HCT116 (cell line): Measurements from ENCODE around the gene HECW1. TPM values are rescaled to one million over a fixed set of nuclear protein-coding genes. Genes with fewer than 3 reads are reported as not detected.

Experiments
- ATAC-seq: fragments of 200-7000 bp; cut with Tn5 transposase; 2 replicates; pipeline ENCODE4 v1.9.1; 2020; ENCODE audit warnings: mild to moderate bottlenecking, moderate library complexity
- BruUV-seq: library from RNA; stranded (reverse); fragments of 400-500 nt; replicated peaks from 2 replicates; lab custom pipeline; 2021; lab: Mats Ljungman, UMichigan
- CTCF ChIA-PET: fragments of 300-600 bp; sonication (Branson Sonifier 250); formaldehyde crosslinking; loops from one replicate; lab custom pipeline; 2021; ENCODE audit warnings: antibody characterized with exemption; lab: Charles Lee
- POLR2A ChIA-PET: fragments of 300-600, 350-600 bp; sonication (Branson Sonifier 250); formaldehyde crosslinking; loops from one replicate; lab custom pipeline; 2021; ENCODE audit warnings: antibody characterized with exemption; lab: Charles Lee
- RAD21 ChIA-PET, 2 experiments: fragments of 300-600 bp; sonication (Branson Sonifier 250); formaldehyde crosslinking; loops; one replicate each; lab custom pipeline; 2023; ENCODE audit warnings: low total read pairs in 2 of 2; ENCODE audit not compliant: uncharacterized antibody in 2 of 2, unreplicated experiment in 2 of 2, low non-redundant PET in 1 of 2; lab: Charles Lee
- DNase-seq: peaks from one replicate; pipeline ENCODE4 v3.0.0-alpha.2; 2010; ENCODE audit warnings: low read depth, low spot score
- H2AFZ ChIP-seq: fragments of 200-600 bp; shearing (Covaris generic), sonication (generic); 2 replicates; pipeline ENCODE4 v1.6.1; 2017; ENCODE audit warnings: low read depth, mixed run types, mixed read lengths, antibody characterized with exemption, low read length; ENCODE audit not compliant: poor library complexity, severe bottlenecking
- H3K27ac ChIP-seq: 2 replicates; pipeline ENCODE4 v1.5.1; 2012; ENCODE audit warnings: low read depth, low read length
- H3K27me3 ChIP-seq: fragments of 200-600 bp; sonication (generic); 2 replicates; pipeline ENCODE4 v1.6.1; 2016; ENCODE audit warnings: mixed run types, low read length, mixed read lengths; ENCODE audit not compliant: insufficient read depth
- H3K36me3 ChIP-seq, 2 experiments: fragments of 200-500 bp in 1 of 2; fragments of 200-600 bp in 1 of 2; sonication (Bioruptor generic) in 1 of 2; sonication (generic) in 1 of 2; 2 replicates each; pipeline versions ENCODE4 v1.5.1 to v1.6.1; 2014 to 2016; ENCODE audit warnings: low read length in 2 of 2, inconsistent platforms in 1 of 2, mixed read lengths in 1 of 2, mixed run types in 1 of 2; ENCODE audit not compliant: insufficient read depth in 2 of 2, control insufficient read depth in 1 of 2
- H3K4me1 ChIP-seq, 2 experiments: fragments of 200-600 bp in 1 of 2; sonication (generic) in 1 of 2; 2 replicates each; pipeline versions ENCODE4 v1.5.1 to v1.6.1; 2012 to 2017; ENCODE audit warnings: low read length in 2 of 2, inconsistent platforms in 1 of 2, mild to moderate bottlenecking in 1 of 2, mixed read lengths in 1 of 2, mixed run types in 1 of 2, moderate library complexity in 1 of 2; ENCODE audit not compliant: insufficient read depth in 2 of 2, control insufficient read depth in 1 of 2
- H3K4me2 ChIP-seq: fragments of 200-600 bp; sonication (generic); 2 replicates; pipeline ENCODE4 v1.6.1; 2017; ENCODE audit warnings: mixed run types, low read length, mixed read lengths
- H3K4me3 ChIP-seq, 2 experiments: fragments of 200-600 bp in 1 of 2; sonication (generic) in 1 of 2; replicated peaks in 1 of 2; 2 replicates each; pipeline ENCODE4 v1.5.1; 2011 to 2016; ENCODE audit warnings: low read length in 2 of 2, control low read depth in 1 of 2, low read depth in 1 of 2, mild to moderate bottlenecking in 1 of 2, mixed read lengths in 1 of 2, mixed run types in 1 of 2
- H3K79me2 ChIP-seq: fragments of 200-600 bp; sonication (generic); 2 replicates; pipeline ENCODE4 v1.6.1; 2017; ENCODE audit warnings: mild to moderate bottlenecking, mixed run types, low read length, moderate library complexity, mixed read lengths; ENCODE audit not compliant: insufficient read depth
- H3K9ac ChIP-seq: fragments of 200-600 bp; sonication (generic); 2 replicates; pipeline ENCODE4 v1.6.1; 2016; ENCODE audit warnings: low read length, mixed read lengths
- H3K9me2 ChIP-seq: fragments of 200-600 bp; sonication (generic), shearing (Covaris generic); 2 replicates; pipeline ENCODE4 v1.6.1; 2017; ENCODE audit warnings: mixed run types, mild to moderate bottlenecking, moderate library complexity; ENCODE audit not compliant: insufficient read depth
- H3K9me3 ChIP-seq, 2 experiments: fragments of 200-500 bp in 1 of 2; fragments of 200-600 bp in 1 of 2; sonication (Bioruptor generic) in 1 of 2; sonication (generic) in 1 of 2; 2 replicates each; pipeline ENCODE4 v1.6.1; 2014 to 2017; ENCODE audit warnings: low read length in 2 of 2, mixed read lengths in 2 of 2, inconsistent platforms in 1 of 2, low read depth in 1 of 2, mild to moderate bottlenecking in 1 of 2, mixed run types in 1 of 2, moderate library complexity in 1 of 2; ENCODE audit not compliant: control insufficient read depth in 1 of 2, insufficient read depth in 1 of 2
- H4K20me1 ChIP-seq: fragments of 200-600 bp; sonication (generic), shearing (Covaris generic); 2 replicates; pipeline ENCODE4 v1.6.1; 2017; ENCODE audit warnings: mixed run types, mild to moderate bottlenecking, moderate library complexity; ENCODE audit not compliant: insufficient read depth
- CBX3 ChIP-seq: IDR thresholded peaks from 2 replicates; pipeline ENCODE4 v1.6.1; 2012; ENCODE audit warnings: low read depth
- EGR1 ChIP-seq: IDR thresholded peaks from 2 replicates; pipeline ENCODE4 v1.6.1; 2012; ENCODE audit warnings: low read depth
- ELF1 ChIP-seq: IDR thresholded peaks from 2 replicates; pipeline ENCODE4 v1.6.1; 2012; ENCODE audit warnings: low read depth, borderline replicate concordance
- EZH2 ChIP-seq: fragments of 200-600 bp; sonication (generic); IDR thresholded peaks from 2 replicates; pipeline ENCODE4 v1.6.1; 2017; ENCODE audit warnings: antibody characterized with exemption, mixed run types
- EZH2phosphoT487 ChIP-seq: fragments of 200-600 bp; IDR thresholded peaks from 2 replicates; pipeline ENCODE4 v1.6.1; 2018; ENCODE audit warnings: antibody characterized with exemption, borderline replicate concordance
- FOSL1 ChIP-seq: IDR thresholded peaks from 2 replicates; pipeline ENCODE4 v1.6.1; 2012; ENCODE audit warnings: low read depth
- JUND ChIP-seq: IDR thresholded peaks from 2 replicates; pipeline ENCODE4 v1.6.1; 2012
- POLR2A ChIP-seq: IDR thresholded peaks from 2 replicates; pipeline ENCODE4 v1.7.0; 2011; ENCODE audit warnings: borderline replicate concordance; ENCODE audit not compliant: insufficient read depth, insufficient read length; ENCODE audit errors: extremely low read depth
- SIN3A ChIP-seq: IDR thresholded peaks from 2 replicates; pipeline ENCODE4 v1.6.1; 2012; ENCODE audit warnings: low read depth
- SP1 ChIP-seq: IDR thresholded peaks from 2 replicates; pipeline ENCODE4 v1.6.1; 2012; ENCODE audit warnings: low read depth
- SRF ChIP-seq: IDR thresholded peaks from 2 replicates; pipeline ENCODE4 v1.6.1; 2012; ENCODE audit warnings: low read depth
- TCF7L2 ChIP-seq: IDR thresholded peaks from 2 replicates; pipeline ENCODE4 v1.7.0; 2011; ENCODE audit warnings: borderline replicate concordance, inconsistent platforms; ENCODE audit not compliant: insufficient read depth, insufficient read length; ENCODE audit errors: extremely low read depth
- YY1 ChIP-seq: IDR thresholded peaks from 2 replicates; pipeline ENCODE4 v1.6.1; 2011; ENCODE audit warnings: low read length, low read depth, moderate library complexity, mild to moderate bottlenecking; ENCODE audit not compliant: insufficient replicate concordance; ENCODE audit errors: extremely low read depth
- ZNF274 ChIP-seq: fragments of 200-500 bp; sonication (Bioruptor generic); IDR thresholded peaks from 2 replicates; pipeline ENCODE4 v1.6.1; 2014; ENCODE audit warnings: mild to moderate bottlenecking, low read depth, low read length, inconsistent platforms
- intact Hi-C: fragments of 100-400 bp; cut with micrococcal nuclease; formaldehyde crosslinking; loops from 2 replicates; pipeline ENCODE4 v1.10.0; 2022
- total RNA-seq: library from RNA; stranded (reverse); gene quantifications from one replicate; pipeline ENCODE4 v1.2.1, GENCODE V29; 2021; ENCODE audit not compliant: unreplicated experiment
- TF ChIP-seq, protein P1 (sequence below): IDR thresholded peaks from 2 replicates; pipeline ENCODE4 v1.6.1; 2011; ENCODE audit warnings: mild to moderate bottlenecking, low read length, moderate library complexity; ENCODE audit not compliant: insufficient replicate concordance; ENCODE audit errors: extremely low read depth
- TF ChIP-seq, protein P2 (sequence below), 3 experiments: fragments of 200-600 bp in 1 of 3; sonication (generic) in 1 of 3; IDR thresholded peaks in 2 of 3; conservative IDR thresholded peaks in 1 of 3; 2 replicates each; pipeline ENCODE4 v1.5.1; 2012 to 2017; ENCODE audit warnings: low read depth in 2 of 3, low read length in 2 of 3, antibody characterized with exemption in 1 of 3, borderline replicate concordance in 1 of 3, control low read depth in 1 of 3, mild to moderate bottlenecking in 1 of 3, mixed read lengths in 1 of 3, mixed run types in 1 of 3, moderate library complexity in 1 of 3; ENCODE audit not compliant: insufficient read depth in 1 of 3

HECW1 gene
- total RNA-seq, 1 experiment from 2014 or later = 5.6 TPM

DNA sequence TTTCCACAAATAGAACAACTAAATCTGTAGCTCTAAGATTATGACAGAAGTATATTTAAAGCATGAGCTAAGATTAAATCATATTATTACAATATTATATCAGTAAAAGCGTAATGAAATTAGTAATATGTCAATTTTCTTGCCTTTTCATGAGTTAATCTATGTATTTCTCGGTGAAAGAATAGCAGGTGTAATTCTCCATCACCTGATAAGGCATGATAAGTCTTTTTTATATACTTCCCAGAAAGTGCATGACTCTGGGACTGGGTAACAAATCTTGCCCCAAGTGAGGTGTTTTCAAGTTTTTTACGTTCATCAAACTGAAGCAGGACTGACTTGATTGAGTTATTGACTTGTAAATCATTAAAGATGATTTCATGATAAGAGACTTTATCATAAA, 100.5 kb downstream of the HECW1 start (continued):
- TF ChIP-seq, protein P1, sequence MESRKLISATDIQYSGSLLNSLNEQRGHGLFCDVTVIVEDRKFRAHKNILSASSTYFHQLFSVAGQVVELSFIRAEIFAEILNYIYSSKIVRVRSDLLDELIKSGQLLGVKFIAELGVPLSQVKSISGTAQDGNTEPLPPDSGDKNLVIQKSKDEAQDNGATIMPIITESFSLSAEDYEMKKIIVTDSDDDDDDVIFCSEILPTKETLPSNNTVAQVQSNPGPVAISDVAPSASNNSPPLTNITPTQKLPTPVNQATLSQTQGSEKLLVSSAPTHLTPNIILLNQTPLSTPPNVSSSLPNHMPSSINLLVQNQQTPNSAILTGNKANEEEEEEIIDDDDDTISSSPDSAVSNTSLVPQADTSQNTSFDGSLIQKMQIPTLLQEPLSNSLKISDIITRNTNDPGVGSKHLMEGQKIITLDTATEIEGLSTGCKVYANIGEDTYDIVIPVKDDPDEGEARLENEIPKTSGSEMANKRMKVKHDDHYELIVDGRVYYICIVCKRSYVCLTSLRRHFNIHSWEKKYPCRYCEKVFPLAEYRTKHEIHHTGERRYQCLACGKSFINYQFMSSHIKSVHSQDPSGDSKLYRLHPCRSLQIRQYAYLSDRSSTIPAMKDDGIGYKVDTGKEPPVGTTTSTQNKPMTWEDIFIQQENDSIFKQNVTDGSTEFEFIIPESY = no peak
- TF ChIP-seq, protein P2, sequence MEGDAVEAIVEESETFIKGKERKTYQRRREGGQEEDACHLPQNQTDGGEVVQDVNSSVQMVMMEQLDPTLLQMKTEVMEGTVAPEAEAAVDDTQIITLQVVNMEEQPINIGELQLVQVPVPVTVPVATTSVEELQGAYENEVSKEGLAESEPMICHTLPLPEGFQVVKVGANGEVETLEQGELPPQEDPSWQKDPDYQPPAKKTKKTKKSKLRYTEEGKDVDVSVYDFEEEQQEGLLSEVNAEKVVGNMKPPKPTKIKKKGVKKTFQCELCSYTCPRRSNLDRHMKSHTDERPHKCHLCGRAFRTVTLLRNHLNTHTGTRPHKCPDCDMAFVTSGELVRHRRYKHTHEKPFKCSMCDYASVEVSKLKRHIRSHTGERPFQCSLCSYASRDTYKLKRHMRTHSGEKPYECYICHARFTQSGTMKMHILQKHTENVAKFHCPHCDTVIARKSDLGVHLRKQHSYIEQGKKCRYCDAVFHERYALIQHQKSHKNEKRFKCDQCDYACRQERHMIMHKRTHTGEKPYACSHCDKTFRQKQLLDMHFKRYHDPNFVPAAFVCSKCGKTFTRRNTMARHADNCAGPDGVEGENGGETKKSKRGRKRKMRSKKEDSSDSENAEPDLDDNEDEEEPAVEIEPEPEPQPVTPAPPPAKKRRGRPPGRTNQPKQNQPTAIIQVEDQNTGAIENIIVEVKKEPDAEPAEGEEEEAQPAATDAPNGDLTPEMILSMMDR (IDR thresholded peaks at IDR 0.05 in 2 of 3, conservative IDR thresholded peaks at IDR 0.05 in 1 of 3; ENCODE audit: borderline replicate concordance in 1 of 3, insufficient read depth in 1 of 3, low read depth in 2 of 3, low read length in 2 of 3) = no peak
- TF ChIP-seq EZH2phosphoT487 (no peak), SIN3A (no peak), SP1 (no peak), JUND (no peak), FOSL1 (no peak), POLR2A (no peak)

DNA sequence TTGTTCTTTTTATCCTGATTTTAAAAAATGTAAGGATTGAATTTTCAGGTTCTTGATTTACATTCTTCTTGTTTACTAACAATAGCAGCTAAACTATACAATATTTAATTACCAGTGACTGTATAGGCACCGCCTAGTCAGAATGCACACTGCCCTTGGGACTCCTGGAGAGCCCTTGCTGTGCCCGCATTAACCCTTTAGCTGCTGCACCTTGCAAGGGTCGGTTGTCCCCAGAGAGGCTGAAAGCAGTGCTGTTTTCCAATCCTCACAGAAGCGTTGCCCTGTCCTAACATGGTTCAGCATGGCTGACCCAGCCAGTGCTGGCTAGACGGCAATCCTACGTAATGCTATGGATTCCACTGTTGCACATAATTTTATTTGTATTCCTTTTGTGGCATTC, 102.6 kb downstream of the HECW1 start:
- H3K9me3 ChIP-seq = no peaks in the 10 kb centered on the region
- H3K4me3 ChIP-seq = no peak overlapping the region
- ATAC-seq = no peak
- intact Hi-C loops = no loop called here
- H4K20me1 ChIP-seq = no peaks in the 10 kb centered on the region
- H3K9me2 ChIP-seq = no peaks in the 10 kb centered on the region
- ChIA-PET POLR2A (no interaction called here), CTCF (no interaction called here), RAD21 (no interaction called here)
- DNase-seq = no peak
- no peaks in the 10 kb centered on the region for H3K27me3 ChIP-seq
- no peak overlapping the region for H2AFZ ChIP-seq
- H3K36me3 ChIP-seq = no peaks in the 10 kb centered on the region
- no peak overlapping the region for H3K9ac ChIP-seq
- H3K27ac ChIP-seq = no peak overlapping the region
- H3K79me2 ChIP-seq = no peaks in the 10 kb centered on the region
- H3K4me1 ChIP-seq = peaks cover 0 to 7% of the 10 kb centered on the region in 2 experiments; a peak in 1 of 4 replicates
- no TSS peak for BruUV-seq
- H3K4me2 ChIP-seq = no peak overlapping the region
- TF ChIP-seq EGR1 = no peak
- TF ChIP-seq TCF7L2 = no peak
- no peak for TF ChIP-seq SRF
- TF ChIP-seq, protein P1 = no peak
- TF ChIP-seq EZH2 = no peak
- no peak for TF ChIP-seq CBX3
- TF ChIP-seq POLR2A = no peak
- TF ChIP-seq, protein P2 (IDR thresholded peaks at IDR 0.05 in 2 of 3, conservative IDR thresholded peaks at IDR 0.05 in 1 of 3; ENCODE audit: borderline replicate concordance in 1 of 3, insufficient read depth in 1 of 3, low read depth in 2 of 3, low read length in 2 of 3) = no peak
- no peak for TF ChIP-seq ZNF274
- no peak for TF ChIP-seq SIN3A
- TF ChIP-seq YY1 = no peak
- no peak for TF ChIP-seq ELF1
- no peak for TF ChIP-seq JUND
